GM23338 (cell line): ENCODE results near the gene PUS1. TPM values are rescaled to one million over a fixed set of nuclear protein-coding genes. Genes with fewer than 3 reads are reported as not detected.

ENCODE experiments used
- ATAC-seq: fragments of 200-7000 bp; cut with Tn5 transposase; 3 replicates; pipeline ENCODE4 v1.9.1; 2020
- DNase-seq: peaks from one replicate; pipeline ENCODE4 v3.0.0-alpha.2; 2015; ENCODE audit warnings: low spot score
- H2AFZ ChIP-seq: fragments of 200-600 bp; sonication (generic); 2 replicates; pipeline ENCODE4 v1.8.0; 2016; ENCODE audit warnings: antibody characterized with exemption, mild to moderate bottlenecking, moderate library complexity
- H3F3A ChIP-seq: fragments of 200-600 bp; sonication (generic); replicated peaks from 2 replicates; pipeline ENCODE4 v1.8.0; 2017; ENCODE audit warnings: antibody characterized with exemption, mixed run types, low read depth
- H3K27ac ChIP-seq: fragments of 200-600 bp; sonication (generic); 2 replicates; pipeline ENCODE4 v1.6.1; 2016; ENCODE audit warnings: low read depth
- H3K27me3 ChIP-seq: fragments of 200-600 bp; sonication (generic); 2 replicates; pipeline ENCODE4 v1.8.0; 2016; ENCODE audit warnings: mild to moderate bottlenecking, mixed run types, moderate library complexity; ENCODE audit not compliant: insufficient read depth
- H3K36me3 ChIP-seq: fragments of 200-600 bp; sonication (generic); 2 replicates; pipeline ENCODE4 v1.8.0; 2016; ENCODE audit warnings: mild to moderate bottlenecking; ENCODE audit not compliant: insufficient read depth
- H3K4me1 ChIP-seq: fragments of 200-600 bp; sonication (generic); 2 replicates; pipeline ENCODE4 v1.8.0; 2016; ENCODE audit warnings: mild to moderate bottlenecking, moderate library complexity; ENCODE audit not compliant: insufficient read depth
- H3K4me2 ChIP-seq: fragments of 200-600 bp; sonication (generic); 2 replicates; pipeline ENCODE4 v1.7.1; 2017; ENCODE audit warnings: mixed run types
- H3K4me3 ChIP-seq: fragments of 200-600 bp; sonication (generic); 2 replicates; pipeline ENCODE4 v1.6.1; 2016; ENCODE audit warnings: mixed run types
- H3K79me2 ChIP-seq: fragments of 200-600 bp; sonication (generic); replicated peaks from 2 replicates; pipeline ENCODE4 v1.8.0; 2017; ENCODE audit warnings: mild to moderate bottlenecking; ENCODE audit not compliant: insufficient read depth
- H3K9me2 ChIP-seq: fragments of 200-600 bp; sonication (generic); 2 replicates; pipeline ENCODE4 v1.8.0; 2017; ENCODE audit not compliant: insufficient read depth
- H4K20me1 ChIP-seq: fragments of 200-600 bp; sonication (generic); replicated peaks from 2 replicates; pipeline ENCODE4 v1.8.0; 2017; ENCODE audit warnings: mild to moderate bottlenecking; ENCODE audit not compliant: insufficient read depth
- H3K27ac Mint-ChIP-seq: 2 replicates; pipeline ENCODE4 v1.8.0; 2020; ENCODE audit warnings: inconsistent platforms, mild to moderate bottlenecking, moderate library complexity, mixed read lengths
- H3K27me3 Mint-ChIP-seq: 3 replicates; pipeline ENCODE4 v1.8.0; 2022; ENCODE audit warnings: low read depth, mild to moderate bottlenecking, moderate library complexity, mixed read lengths, inconsistent platforms; ENCODE audit not compliant: insufficient read depth, poor library complexity
- H3K36me3 Mint-ChIP-seq: 3 replicates; pipeline ENCODE4 v1.8.0; 2021; ENCODE audit warnings: low read depth, mild to moderate bottlenecking, inconsistent platforms, moderate library complexity, mixed read lengths
- H3K4me1 Mint-ChIP-seq: 3 replicates; pipeline ENCODE4 v1.8.0; 2020; ENCODE audit warnings: mild to moderate bottlenecking, inconsistent platforms, mixed read lengths
- H3K4me3 Mint-ChIP-seq: 3 replicates; pipeline ENCODE4 v1.8.0; 2021; ENCODE audit warnings: moderate library complexity, mild to moderate bottlenecking, inconsistent platforms, mixed read lengths
- H3K9me3 Mint-ChIP-seq: 3 replicates; pipeline ENCODE4 v1.8.0; 2020; ENCODE audit warnings: moderate library complexity, mild to moderate bottlenecking, inconsistent platforms, mixed read lengths
- CREB1 ChIP-seq: fragments of 250-450 bp; sonication (Bioruptor Pico); IDR thresholded peaks from 2 replicates; pipeline ENCODE4 v1.5.0; 2020; ENCODE audit warnings: low read depth, mild to moderate bottlenecking, moderate library complexity
- ETS1 ChIP-seq: IDR thresholded peaks from 2 replicates; pipeline ENCODE4 v1.6.1; 2016; ENCODE audit warnings: antibody characterized with exemption
- EZH2 ChIP-seq: fragments of 200-600 bp; sonication (generic); IDR thresholded peaks from one replicate; pipeline ENCODE4 v1.8.0; 2017; ENCODE audit warnings: antibody characterized with exemption, mild to moderate bottlenecking, low read depth; ENCODE audit not compliant: unreplicated experiment
- EZH2phosphoT487 ChIP-seq: fragments of 200-600 bp; sonication (generic); IDR thresholded peaks from one replicate; pipeline ENCODE4 v1.8.1; 2018; ENCODE audit warnings: antibody characterized with exemption; ENCODE audit not compliant: unreplicated experiment
- JUNB ChIP-seq: IDR thresholded peaks from one replicate; pipeline ENCODE4 v1.6.1; 2016; ENCODE audit warnings: antibody characterized with exemption; ENCODE audit not compliant: unreplicated experiment
- NANOG ChIP-seq: IDR thresholded peaks from 2 replicates; pipeline ENCODE4 v1.6.1; 2016; ENCODE audit warnings: antibody characterized with exemption, borderline replicate concordance
- REST ChIP-seq: IDR thresholded peaks from one replicate; pipeline ENCODE4 v1.6.1; 2018; ENCODE audit warnings: antibody characterized with exemption; ENCODE audit not compliant: unreplicated experiment
- STAT1 ChIP-seq: IDR thresholded peaks from one replicate; pipeline ENCODE4 v1.6.1; 2016; ENCODE audit warnings: antibody characterized with exemption; ENCODE audit not compliant: unreplicated experiment
- ZNF114 ChIP-seq: fragments of 250-450 bp; sonication (Bioruptor Pico); IDR thresholded peaks from 2 replicates; pipeline ENCODE4 v1.5.0; 2020; ENCODE audit warnings: mild to moderate bottlenecking, moderate library complexity
- ZNF331 ChIP-seq: fragments of 250-450 bp; sonication (Bioruptor Pico); IDR thresholded peaks from 2 replicates; pipeline ENCODE4 v1.5.0; 2020; ENCODE audit warnings: low read depth, mild to moderate bottlenecking, moderate library complexity
- ZNF462 ChIP-seq: fragments of 250-450 bp; sonication (Bioruptor Pico); IDR thresholded peaks from 2 replicates; pipeline ENCODE4 v1.5.0; 2020; ENCODE audit warnings: mild to moderate bottlenecking, moderate library complexity
- polyA plus RNA-seq: library from polyadenylated mRNA; unstranded; fragments of >200 nt; fragmentation: Nextera tagmentation; extraction: Ambion mirVana; gene quantifications from 2 replicates; pipeline ENCODE4 v1.2.1, GENCODE V29; 2016
- total RNA-seq: library from RNA; depleted of rRNA; stranded (reverse); fragments of >200 nt; shearing (Covaris generic); gene quantifications from 2 replicates; pipeline ENCODE4 v1.2.3, GENCODE V29; 2014

Gene PUS1
- total and polyA plus RNA-seq, 2 experiments from 2014 or later, result 52.4 to 73.0 TPM

GRCh38 chr12:131941987-131942341, 12.9 kb downstream of the PUS1 start (continued):
- TF ChIP-seq EZH2phosphoT487 (no peak), ZNF331 (CRISPR knock-in tag) (no peak), CREB1 (CRISPR knock-in tag) (no peak), ZNF114 (CRISPR knock-in tag) (no peak)

GRCh38 chr12:131942671-131943070, 13.6 kb downstream of the PUS1 start:
- no peak for DNase-seq
- Histone ChIP-seq H3K4me1 (peaks cover 6% of the 10 kb centered on the region), H3K4me3 (no peak overlapping the region), H3K27ac (no peak overlapping the region), H3K9me2 (no peaks in the 10 kb centered on the region), H3F3A (peaks cover 16% of the 10 kb centered on the region), H3K27me3 (no peaks in the 10 kb centered on the region), H3K79me2 (no peaks in the 10 kb centered on the region; the same call in 1 of the 2 replicates), H4K20me1 (0 out of 2 replicates have a peak, but pooled peaks cover 5% of the 10 kb centered on the region), H2AFZ (no peak overlapping the region), H3K4me2 (no peak overlapping the region), H3K36me3 (peaks cover 35% of the 10 kb centered on the region)
- no peak overlapping the region for H3K4me3 Mint-ChIP-seq
- peaks cover 4% of the 10 kb centered on the region; the same call in 2 of the 3 replicates for H3K9me3 Mint-ChIP-seq
- no peak for ATAC-seq
- H3K27ac Mint-ChIP-seq, result no peak overlapping the region
- H3K4me1 Mint-ChIP-seq, result peaks cover 5% of the 10 kb centered on the region
- TF ChIP-seq JUNB, result no peak
- TF ChIP-seq EZH2phosphoT487, result no peak
- TF ChIP-seq EZH2, result no peak
- TF ChIP-seq ETS1, result no peak
- TF ChIP-seq ZNF331 (CRISPR knock-in tag), result no peak
- no peak for TF ChIP-seq REST
- no peak for TF ChIP-seq ZNF462 (CRISPR knock-in tag)
- no peak for TF ChIP-seq NANOG
- no peak for TF ChIP-seq ZNF114 (CRISPR knock-in tag)
- no peak for TF ChIP-seq STAT1
- TF ChIP-seq CREB1 (CRISPR knock-in tag), result no peak
- peaks cover 78% of the 10 kb centered on the region for H3K36me3 Mint-ChIP-seq
- peaks cover 11% of the 10 kb centered on the region for H3K27me3 Mint-ChIP-seq
